GM04503 (cell line): ENCODE results near the gene GAL3ST2.
"Not testable (repeated sequence)": the region's sequence is repeated elsewhere in the genome, so short reads cannot be mapped to it uniquely, and the experiment has no call there.

ENCODE experiments used
- DNase-seq: peaks from one replicate; pipeline ENCODE4 v3.0.0-alpha.2; 2012; ENCODE audit warnings: low read depth

The GAL3ST2 gene

DNA sequence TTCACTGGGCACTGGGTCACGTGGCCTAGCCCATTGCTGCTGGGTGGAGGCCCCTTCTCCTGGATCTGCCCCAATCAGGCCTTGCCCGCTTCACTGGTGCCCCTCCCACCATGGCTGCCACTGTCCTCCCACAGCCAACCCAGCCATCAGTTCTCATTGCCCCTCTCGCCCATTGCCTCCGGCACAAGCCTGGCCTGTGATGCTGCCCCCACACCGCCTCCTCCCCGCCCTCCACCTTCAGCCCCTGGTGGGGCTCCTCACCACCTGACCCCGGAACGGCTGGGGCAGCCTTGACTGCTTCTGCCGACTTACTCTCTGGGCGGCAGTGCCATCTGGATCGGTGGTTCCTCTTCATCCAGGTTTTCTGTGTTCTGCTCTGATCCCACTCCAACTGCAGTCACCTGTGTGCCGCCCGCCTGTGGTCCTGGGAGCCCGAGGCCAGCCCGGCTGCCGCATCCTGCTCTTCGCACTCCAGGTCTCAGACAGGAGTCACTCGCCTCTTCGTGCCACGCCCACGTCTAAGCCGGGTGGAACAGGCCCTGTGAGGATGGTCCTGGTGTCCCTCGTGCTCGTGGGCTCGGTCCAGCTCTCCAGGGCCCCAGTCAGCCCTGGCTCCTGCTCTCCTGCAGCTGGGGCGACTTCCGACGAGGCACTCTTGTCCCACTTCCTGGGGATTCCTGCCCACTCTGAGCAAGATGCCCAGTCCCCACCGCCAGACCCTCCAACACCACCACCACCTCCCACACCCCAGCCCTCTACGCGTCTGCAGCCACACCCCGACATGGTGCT is 28.0 kb upstream of the GAL3ST2 start:
- DNase-seq, result no peak

DNA sequence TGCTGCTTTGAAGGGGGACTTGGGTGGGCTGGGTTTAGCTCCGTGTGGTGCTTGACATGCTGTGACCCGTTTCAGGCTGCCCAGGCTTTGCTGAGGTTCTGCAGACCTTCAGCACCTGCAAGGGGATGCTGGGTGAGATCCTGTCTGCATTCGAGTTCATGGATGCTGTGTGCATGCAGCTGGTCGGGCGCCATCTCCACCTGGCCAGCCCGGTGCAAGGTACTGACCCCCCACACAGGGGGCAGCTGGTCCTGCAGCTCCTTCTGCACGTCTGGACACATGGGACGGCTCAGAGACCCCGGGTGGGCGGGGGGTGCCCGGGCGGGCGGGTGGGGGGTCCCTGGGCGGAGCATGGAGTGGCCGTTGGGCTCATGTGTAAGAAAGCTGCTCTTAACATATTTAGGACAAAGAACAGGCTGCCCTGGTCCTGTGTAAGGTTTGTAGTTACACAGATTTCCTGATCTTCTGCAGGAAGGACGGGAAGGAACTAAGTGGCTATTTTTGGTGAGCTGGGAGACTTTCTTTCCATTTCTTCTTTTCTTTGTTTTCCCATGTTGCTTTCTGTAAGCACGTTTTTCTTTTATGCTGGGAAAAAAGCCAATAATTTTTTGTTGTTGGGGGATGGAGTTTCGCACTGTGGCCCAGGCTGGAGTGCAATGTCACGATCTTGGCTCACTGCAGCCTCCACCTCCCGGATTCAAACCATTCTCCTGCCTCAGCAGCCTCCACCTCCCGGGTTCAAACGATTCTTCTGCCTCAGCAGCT is 26.4 kb upstream of the GAL3ST2 start:
- DNase-seq, result no peak

DNA sequence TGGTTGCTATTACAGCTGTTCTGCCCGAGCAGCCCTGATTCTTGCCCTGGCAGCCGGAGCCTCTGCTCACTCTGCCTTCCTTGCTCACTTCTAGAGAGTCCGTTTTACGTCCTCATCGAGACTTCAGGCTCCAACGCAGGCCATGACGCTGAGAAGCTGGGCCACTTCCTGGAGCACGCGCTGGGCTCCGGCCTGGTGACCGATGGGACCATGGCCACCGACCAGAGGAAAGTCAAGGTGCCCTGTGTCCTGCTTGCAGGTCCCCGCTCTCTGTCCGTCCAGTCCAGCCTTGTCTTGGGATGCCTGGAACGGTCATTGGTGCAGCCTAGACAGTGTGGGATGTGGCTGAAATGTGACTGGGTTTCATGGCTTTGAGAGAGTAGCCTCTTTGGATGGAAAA is 25.5 kb upstream of the GAL3ST2 start:
- no peak for DNase-seq

DNA sequence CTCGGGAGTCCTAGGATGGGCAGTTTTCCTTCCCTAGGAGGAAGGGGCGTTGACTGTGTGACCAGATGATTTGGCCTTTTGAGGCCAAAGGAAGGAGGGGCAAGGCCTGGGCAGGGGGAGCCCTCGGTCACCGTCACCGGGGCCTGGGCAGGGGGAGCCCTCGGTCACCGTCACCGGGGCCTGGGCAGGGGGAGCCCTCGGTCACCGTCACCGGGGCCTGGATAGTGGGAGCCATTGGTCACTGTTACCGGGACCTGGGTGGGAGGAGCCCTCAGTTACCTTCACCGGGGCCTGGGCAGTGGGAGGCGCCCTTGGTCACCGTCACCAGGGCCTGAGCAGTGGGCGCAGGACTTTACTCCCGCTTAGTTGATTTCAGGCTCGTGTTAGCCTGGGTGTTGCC is 24.8 kb upstream of the GAL3ST2 start:
- DNase-seq, result no peak

DNA sequence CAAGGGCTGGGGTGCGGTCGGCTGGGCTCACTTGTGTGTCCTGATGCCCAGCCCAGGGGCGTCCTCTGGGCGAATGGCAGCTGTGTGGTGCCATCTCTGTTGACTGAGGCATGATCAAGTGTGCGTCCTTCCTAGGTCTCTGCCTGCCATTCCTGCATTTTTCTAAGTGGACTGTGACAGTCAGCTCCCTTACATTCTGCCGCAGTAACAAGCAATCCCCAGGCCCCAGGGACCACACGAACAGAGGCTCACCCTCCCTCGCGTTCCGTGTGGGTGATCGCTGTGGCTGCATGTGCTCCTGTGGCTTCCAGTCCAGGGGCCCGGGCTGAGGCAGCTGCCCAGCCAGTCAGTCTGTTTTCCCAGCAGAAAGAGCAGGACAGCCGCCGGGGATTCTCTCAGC is 24.4 kb upstream of the GAL3ST2 start:
- no peak for DNase-seq

DNA sequence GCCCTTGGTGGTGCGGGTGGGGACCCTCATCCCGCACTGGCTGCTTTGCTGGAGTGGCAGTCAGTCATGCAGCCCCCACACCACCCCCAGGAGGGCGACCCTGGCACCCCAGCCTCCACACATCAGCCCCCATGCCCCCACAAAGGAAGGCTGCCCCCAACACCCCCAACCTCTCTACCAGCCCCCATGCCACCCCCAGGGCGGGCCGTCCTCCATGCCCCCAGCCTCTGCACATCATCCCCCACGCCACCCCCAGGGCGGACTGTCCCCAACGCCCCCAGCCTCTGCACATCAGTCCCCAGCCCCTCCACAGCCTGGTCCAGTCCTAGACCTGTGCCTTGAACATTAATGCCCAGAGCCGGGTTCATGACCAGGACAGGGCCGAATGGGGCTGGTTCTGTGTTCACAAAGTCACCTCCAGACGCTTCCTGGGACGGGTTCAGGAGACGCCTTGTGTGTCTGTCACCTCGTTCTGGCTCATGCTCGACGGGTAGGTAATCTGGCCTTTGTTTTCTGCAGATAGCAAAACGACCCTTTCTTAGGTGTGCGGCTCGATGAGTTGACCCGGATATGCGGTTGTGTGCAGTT is 23.8 kb upstream of the GAL3ST2 start:
- no peak for DNase-seq

DNA sequence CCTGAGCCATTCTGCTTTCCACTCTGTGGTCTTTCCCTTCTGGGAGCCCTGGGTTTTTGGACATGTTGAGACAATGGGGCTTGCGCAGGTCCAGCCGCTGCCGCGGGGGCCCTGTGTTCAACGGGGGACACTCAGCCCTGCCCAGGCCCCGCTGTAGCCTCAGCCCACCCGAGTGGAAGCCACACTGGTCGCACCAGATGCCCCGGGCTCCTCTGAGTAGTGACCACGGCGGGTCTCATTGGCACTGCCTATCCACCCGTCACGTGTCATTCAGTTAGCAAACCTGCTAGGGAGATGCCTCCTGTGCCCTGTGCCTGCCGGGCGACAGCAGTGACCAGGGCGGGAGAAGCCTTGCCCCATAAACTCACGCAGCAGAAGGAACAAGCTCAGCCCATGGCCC is 23.1 kb upstream of the GAL3ST2 start:
- no peak for DNase-seq

DNA sequence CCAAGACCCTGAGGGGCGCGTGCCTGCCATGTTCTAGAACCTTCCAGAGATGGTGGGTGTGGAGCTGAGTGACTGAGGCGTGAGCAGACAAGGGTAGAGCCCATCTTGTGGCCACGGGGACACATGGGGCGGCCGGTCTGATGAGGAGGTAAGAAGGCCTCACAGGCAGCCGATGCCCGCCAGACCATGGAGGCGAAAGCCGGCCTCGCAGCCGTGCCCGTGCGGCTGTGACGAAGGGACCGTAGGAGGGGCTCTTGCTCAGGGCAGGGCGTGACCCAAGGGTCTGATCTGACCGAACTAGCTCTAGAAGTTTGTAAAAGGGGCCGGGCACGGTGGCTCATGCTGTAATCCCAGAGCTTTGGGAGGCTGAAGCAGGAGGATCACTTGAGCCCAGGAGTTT is 22.6 kb upstream of the GAL3ST2 start:
- no peak for DNase-seq

DNA sequence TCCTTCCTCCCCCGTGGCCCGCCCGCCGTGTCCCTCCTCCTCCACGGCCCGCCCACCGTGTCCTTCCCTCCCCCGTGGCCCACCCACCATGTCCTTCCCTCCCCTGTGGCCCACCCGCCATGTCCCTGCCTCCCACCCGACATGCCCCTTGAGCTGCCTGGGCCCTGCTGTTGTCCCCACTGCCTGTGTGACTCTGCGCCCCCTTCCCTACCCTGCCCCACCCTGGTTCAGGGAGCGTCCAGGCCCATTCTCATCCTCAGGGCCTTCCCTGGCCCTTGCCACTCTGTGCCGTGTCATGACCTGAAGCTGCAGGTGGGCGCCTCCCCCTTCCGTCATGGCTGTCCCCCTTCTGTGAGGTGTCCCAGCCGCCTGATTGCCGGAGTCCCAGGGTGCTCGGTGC is 21.5 kb upstream of the GAL3ST2 start:
- DNase-seq, result no peak

DNA sequence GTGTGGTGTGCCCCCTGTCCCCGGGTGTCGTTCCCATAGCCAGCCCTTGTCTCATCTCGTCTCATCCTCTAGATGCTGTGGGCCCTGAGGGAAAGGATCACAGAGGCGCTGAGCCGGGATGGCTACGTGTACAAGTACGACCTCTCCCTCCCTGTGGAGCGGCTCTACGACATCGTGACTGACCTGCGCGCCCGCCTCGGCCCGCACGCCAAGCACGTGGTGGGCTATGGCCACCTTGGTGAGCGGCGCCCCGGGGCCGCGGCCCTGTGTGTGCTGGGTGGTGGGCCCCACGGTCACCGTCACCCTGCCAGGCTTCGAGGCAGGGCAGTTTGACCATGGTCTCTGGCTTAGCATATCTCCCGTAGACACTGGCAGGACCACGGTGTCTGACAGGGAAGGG is 20.8 kb upstream of the GAL3ST2 start:
- no peak for DNase-seq

DNA sequence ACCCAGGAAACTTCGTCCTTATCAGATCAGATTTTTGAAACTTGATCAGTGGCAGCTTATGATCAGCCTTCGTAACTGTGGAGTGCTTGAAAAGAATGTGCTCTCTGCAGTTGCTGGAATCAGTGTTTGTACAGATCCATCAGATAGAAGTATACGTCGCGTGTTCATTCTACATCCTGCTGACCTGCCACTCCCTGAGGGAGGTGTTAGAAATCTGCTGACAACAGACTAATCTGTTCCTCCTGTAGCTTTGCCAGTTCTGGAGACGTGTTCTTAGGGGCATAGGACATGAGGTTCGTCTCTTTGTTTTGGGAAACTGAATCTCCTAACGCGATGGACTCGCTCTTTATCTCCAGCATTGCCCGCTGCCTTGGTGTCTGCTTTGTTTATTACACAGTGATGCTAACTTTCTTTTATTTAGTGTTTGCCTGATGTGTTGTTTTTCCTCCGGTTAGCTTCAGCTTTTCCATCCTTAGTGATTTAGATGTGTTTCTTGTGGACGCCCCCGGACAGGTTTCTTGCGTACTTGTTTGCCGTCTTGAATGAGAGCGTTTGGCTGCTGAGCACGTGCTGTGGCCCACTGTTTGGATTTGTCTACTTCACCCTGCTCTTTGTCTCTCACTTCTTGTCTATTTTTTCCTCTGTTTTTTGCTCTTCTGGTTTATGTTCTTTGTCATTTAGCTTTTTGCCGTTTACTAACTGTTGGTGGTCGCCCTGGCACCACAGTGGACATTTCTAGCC is 17.4 kb upstream of the GAL3ST2 start:
- no peak for DNase-seq

DNA sequence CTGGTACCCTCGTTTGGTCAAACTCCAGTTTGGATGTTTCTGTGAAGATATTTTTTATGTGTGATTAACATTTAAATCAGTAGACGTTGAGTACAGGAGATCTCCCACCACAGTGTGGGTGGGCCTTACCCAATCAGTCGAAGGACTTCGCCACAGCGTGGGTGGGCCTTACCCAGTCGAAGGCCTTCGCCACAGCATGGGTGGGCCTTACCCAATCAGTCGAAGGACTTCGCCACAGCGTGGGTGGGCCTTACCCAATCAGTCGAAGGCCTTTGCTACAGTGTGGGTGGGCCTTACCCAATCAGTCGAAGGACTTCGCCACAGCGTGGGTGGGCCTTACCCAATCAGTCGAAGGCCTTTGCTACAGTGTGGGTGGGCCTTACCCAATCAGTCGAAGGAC is 16.7 kb upstream of the GAL3ST2 start:
- not testable (repeated sequence) for DNase-seq

DNA sequence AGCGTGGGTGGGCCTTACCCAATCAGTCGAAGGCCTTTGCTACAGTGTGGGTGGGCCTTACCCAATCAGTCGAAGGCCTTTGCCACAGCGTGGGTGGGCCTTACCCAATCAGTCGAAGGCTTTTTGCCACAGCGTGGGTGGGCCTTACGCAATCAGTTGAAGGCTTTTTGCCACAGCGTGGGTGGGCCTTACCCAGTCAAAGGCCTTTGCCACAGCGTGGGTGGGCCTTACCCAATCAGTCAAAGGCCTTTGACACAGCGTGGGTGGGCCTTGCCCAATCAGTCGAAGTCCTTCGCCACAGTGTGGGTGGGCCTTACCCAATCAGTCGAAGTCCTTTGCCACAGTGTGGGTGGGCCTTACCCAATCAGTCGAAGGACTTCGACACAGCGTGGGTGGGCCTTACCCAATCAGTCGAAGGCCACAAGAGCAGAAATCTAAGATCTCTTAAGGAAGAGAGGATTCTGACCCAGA is 16.3 kb upstream of the GAL3ST2 start:
- no peak for DNase-seq

DNA sequence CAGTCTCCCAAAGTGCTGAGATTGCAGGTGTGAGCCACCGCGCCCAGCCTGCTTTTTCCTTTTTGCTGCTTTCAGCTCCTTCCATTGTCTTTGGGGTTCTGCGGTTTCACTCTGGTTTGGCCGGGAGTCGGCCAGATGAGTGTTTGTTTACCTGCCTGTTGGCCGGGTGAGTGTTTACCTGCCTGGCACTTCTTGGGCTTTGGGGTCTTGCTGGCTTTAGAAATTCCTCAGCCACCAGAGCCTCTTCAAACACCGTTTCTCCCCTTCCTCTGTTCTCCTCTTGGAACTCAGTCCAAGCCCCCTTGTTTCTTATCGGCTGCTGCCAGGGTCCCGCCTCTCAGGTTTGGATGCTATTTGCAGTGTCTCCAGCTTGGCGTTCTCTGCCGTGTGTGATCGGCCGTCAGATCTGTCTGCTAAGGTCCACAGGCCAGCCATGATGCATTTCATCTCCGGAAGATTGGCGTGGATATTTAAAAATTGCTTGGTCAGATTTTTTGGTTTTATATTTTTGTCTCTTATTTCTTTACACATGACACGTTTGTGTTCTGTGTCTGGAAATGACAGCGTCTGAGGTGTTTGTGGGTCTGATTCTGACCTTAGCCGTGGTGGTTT is 14.2 kb upstream of the GAL3ST2 start:
- DNase-seq, result no peak

DNA sequence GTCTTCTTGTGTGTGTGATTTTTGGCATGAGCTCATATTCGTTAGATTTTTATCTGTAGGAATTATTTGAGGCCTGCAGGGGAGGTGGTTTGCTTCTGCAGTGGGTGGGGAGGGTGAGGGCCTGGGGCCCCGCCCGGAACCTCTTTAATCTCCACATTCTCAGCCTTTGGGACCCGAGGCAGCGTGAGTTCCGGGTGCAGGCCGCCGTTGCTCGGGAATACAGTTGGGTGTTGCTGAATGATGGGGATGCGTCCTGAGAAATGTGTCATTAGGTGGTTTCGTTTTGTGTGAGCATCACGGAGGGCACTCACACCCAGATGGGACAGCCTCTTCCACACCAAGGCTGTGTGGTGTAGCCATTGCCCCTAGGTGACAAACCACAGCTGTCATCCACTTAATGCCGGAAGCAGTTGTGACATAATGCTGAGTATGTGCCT is 13.7 kb upstream of the GAL3ST2 start:
- DNase-seq, result no peak

DNA sequence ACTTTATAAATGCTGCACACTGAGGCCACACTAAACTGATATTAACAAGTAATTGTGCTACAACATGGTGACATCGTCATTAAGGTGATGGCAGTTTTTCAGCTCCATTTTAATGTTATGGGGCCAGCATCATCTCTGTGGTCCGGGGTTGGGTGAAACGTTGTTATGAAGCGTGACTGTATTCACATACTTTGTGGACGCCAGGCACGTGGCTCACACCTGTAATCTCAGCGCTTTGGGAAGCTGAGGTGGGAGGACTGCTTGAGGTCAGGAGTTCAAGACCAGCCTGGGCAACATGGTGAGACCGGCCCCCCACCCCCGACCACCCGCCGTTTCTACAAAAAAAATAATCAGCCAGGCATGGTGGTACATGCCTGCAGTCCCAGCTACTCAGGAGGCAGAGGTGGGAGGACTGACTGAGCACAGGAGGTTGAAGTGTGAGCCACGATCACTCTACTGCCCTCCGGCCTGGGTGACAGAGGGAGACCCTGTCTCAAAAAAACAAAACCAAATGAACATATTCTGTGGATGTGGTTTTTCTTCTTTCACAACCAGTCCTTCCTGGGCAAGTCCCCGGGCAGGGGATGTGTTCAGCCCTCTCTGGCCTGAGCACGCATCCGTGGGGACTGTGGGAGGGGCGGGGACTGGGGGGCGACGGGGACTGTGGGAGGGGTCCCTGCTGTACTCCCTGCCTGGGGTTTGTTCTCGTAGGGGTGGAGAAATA is 12.9 kb upstream of the GAL3ST2 start:
- DNase-seq, result no peak

DNA sequence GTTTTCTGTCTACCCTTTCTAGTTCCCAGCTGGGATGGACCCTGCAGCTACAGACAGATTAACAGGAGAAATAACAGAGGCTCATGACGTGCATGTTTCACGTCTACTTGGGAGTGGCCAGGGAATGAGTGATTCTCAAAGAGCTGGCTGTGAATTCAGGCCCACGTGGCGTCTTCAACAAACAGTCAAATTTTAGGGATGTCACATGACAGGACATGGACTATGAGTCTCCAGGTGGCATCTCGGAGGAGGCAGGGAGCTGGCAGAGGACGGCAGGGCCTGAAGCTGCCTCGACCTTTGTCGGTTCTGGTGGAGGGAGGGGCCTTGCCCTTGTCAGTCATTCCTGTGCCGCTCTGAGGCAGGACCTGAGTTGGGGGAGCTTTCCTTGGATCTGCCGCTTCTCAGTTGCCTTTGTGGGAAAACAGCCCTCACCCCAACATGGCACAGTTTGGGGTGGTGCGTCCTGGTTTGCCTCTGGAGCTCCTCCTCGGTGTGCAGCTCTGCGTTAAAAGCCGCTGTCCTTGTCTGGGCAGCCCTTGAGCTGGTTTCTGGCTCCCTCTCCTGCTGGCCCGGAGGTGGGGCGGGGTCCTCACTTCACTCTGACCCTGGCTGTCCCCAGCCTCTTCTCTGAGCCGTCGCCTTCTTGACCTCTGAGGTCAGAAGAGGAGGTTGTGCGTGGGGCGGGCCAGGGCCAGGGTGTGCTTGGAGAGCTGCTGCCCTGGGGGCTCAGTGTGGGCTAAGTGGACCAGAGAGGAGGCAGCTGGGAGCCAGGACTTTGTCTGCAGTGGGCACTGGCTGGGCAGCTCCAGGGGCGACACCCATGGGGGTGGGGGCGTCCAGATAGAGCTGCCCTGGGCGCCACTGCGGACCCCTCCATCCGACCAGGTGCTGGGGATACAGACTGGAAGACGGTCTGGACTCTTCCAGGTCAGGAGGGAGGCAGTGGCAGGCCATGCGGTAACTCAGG is 12.1 kb upstream of the GAL3ST2 start:
- no peak for DNase-seq

DNA sequence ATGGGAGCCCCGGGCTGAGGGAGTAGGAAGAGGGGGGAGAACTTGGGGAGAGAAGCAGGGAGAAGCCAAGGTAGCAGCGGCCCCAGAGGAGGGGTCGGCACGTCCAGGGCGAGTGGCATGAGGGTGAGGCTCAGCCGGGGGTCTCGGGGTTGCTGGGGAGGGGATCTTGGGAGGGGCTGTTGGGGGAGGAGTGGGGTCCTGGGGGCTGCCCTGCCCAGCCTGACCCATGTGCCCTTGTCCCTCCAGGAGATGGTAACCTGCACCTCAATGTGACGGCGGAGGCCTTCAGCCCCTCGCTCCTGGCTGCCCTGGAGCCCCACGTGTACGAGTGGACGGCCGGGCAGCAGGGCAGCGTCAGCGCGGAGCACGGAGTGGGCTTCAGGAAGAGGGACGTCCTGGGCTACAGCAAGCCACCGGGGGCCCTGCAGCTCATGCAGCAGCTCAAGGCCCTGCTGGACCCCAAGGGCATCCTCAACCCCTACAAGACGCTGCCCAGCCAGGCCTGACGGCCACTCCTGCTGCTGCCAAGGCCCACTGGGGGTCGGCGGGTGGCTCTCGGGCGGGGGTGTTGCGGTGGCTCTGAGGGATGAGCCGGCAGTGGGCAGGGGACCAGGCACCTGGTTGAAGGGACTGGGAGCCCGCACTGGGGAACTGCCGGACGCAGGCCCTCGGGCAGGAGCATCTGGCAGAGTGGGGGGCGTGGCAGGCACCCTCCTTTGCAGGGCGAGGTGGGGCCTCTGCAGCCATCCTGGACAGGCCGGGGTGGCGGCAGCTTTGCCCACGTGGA is 9.0 kb upstream of the GAL3ST2 start:
- DNase-seq, result no peak

DNA sequence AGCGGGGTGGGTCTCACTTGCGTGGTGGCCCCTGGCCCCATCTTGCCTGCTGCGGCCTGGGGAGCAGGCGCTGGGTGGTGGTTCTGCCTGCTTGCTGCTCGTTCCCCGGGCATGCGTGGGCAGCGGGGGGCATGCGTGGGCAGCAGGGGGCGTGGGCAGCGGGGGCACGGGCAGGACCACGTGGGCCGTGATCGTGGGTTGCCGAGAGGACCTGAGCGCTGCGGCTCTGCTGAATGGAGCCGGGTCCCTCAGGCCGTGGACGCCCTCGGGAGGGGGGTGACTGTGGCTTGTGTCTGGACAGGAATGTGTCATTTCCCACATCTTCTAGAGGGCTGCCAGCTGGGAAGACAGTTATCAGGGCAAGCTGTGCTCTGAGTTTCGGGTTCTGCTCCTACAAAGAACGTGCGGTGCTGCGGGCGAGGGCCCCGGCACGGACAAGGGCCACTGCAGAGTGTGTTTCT is 8.3 kb upstream of the GAL3ST2 start:
- DNase-seq, result no peak
